Gastrocnemius medialis (tissue), 4 donors: ENCODE results near the gene JMJD1C.

Experiments used
- POLR2A ChIP-seq, 2 donors: fragments of 450-650 bp; IDR thresholded peaks; one replicate each; pipeline ENCODE4 v1.6.1; 2017; ENCODE audit warnings: antibody characterized with exemption in 2 of 2, mild to moderate bottlenecking in 2 of 2, moderate library complexity in 2 of 2
- TF ChIP-seq, protein P1 (sequence below), 5 experiments: fragments of 450-650 bp in 3 of 5; fragments of 200-600 bp in 2 of 5; sonication (generic) in 2 of 5; IDR thresholded peaks in 4 of 5; conservative IDR thresholded peaks in 1 of 5; 1 replicate in 4 of 5; 2 replicates in 1 of 5; pipeline ENCODE4 v1.5.1; 2016 to 2019; ENCODE audit warnings: antibody characterized with exemption in 5 of 5, mild to moderate bottlenecking in 3 of 5, moderate library complexity in 3 of 5

- TF ChIP-seq, protein P1, sequence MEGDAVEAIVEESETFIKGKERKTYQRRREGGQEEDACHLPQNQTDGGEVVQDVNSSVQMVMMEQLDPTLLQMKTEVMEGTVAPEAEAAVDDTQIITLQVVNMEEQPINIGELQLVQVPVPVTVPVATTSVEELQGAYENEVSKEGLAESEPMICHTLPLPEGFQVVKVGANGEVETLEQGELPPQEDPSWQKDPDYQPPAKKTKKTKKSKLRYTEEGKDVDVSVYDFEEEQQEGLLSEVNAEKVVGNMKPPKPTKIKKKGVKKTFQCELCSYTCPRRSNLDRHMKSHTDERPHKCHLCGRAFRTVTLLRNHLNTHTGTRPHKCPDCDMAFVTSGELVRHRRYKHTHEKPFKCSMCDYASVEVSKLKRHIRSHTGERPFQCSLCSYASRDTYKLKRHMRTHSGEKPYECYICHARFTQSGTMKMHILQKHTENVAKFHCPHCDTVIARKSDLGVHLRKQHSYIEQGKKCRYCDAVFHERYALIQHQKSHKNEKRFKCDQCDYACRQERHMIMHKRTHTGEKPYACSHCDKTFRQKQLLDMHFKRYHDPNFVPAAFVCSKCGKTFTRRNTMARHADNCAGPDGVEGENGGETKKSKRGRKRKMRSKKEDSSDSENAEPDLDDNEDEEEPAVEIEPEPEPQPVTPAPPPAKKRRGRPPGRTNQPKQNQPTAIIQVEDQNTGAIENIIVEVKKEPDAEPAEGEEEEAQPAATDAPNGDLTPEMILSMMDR (IDR thresholded peaks at IDR 0.05 in 4 of 5, conservative IDR thresholded peaks at IDR 0.05 in 1 of 5): no peak
- TF ChIP-seq POLR2A (IDR thresholded peaks at IDR 0.05): no peak
Observed at GRCh38 chr10:63487990-63488389, 22.2 kb upstream of the JMJD1C start.
